ENCODE measurements around the gene CSNK1G3. TPM values are rescaled to one million over a fixed set of nuclear protein-coding genes. Genes with fewer than 3 reads are reported as not detected.

CSNK1G3 gene
- polyA plus RNA-seq, 1 donor: 18.1 TPM

DNA sequence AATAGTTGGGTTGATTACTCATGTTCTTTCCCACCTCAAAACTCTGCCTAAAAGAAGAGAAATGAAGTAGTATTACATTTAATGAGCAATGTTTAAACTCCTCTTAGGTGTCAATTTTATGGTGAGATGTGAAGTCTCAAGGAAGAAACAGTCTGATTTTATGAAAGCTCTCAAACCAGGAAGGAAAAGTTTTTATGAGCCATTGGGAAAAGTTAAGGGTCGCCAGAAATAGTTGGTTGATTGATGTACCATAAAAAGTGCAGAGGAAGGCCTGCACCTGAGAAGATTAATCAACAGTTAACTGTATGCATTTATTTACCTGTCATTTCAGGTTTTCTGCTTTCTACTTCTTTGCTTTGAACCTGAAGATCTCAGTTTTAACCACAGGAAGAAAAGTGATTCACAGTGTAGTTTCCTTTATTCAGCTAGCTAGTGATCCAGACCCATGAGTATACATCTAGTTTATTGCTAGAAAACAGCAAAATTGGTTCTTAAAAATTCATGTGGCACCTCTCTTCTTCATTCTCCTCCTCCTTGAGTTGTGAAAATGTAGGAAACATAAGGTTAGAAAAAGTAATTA is 133.1 kb downstream of the CSNK1G3 start:
- no peak for DNase-seq (ENCODE audit: low read depth)

DNA sequence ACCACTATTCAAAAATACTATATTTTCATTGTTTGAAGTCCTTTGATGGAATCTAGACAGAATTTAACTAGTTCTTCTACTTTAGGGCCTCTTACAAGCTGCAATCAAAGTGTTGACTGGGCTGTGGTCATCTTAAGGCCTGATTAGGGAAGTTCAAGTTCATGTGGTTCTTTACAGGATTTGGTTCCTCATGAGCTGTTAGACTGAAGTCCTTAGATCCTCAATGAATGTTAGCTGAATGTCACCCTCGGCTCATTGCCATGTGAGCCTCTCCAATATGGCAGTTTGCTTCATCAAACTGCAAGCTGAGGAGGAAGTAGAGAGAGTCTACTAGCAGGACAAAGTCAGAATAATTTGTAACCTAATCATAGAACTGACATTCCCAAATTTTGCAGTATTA is 135.1 kb downstream of the CSNK1G3 start:
- DNase-seq (ENCODE audit: low read depth): no peak

DNA sequence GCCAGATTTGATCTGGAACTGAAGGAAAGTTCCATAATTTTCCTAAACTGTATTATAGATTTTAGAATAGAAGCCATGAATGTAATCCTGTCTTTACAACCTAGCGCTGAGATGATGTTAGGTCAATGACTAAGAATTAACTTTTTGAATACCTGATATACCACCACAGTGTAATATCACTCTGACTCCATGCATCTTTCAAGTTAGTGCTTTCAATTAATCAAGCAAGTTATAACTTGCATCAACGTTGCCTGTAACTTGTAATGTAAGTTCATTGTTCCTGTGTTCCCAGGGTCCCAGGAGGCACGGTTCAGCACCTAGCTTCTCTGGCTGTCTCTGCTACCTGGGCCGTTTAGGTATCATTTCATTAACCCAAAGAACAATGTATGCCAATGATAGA is 139.3 kb downstream of the CSNK1G3 start:
- DNase-seq (ENCODE audit: low read depth): no peak

DNA sequence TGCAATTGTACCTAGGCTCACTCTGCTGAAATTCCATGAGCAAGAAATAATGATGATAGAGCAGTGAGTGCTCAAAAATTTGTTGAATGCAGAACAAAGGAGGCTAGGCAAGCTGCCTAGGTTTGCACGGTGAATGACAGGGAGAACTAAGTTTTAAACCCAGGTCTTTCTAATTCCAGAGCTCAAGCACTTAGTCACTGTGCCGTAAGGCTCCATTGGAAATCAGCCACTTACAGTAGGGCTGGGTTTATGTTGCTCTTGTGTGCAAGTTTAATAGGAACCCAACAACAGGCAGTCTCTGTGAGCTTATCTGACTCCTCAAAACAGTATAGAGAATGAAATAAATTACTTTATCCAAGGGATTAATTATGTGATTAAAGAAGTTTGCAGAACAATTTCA is 147.0 kb downstream of the CSNK1G3 start:
- no peak for DNase-seq (ENCODE audit: low read depth)

DNA sequence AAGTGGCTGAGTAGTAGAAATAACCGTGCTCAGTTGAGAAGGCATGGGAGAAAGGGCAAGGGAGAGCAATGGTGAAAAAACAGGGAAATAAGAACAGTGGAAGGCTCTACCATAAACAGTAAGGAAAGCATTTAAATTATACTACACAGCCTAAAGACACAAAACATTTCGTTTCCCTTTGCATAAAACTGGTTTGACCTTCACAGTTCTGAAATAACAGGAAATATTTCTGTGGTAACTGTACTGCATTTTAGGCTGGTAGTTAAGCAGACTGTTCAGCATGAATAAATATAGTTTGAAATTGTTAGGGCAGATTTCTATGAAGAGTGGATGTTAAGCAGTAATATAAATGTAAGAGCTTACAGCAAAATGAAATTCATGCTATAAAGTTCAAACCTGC is 147.5 kb downstream of the CSNK1G3 start:
- no peak for DNase-seq (ENCODE audit: low read depth)

DNA sequence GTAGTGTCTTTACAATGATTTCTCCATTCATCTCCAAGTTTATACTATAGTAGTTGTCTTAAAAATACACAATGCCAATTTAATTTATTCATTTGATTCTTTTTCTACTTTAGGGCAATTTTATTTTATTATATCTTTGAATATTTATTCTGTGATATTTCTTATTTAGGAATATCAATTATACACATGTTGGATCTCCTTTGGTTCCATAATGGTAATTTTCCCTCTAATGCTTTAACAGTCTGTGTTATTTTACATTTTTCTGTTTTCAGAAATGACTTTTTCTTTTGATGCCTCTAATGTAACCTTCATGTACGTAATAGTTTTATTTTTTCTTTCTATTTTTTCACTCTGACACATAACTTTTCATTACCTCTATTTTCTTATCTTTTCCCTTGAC is 153.0 kb downstream of the CSNK1G3 start:
- DNase-seq (ENCODE audit: low read depth): no peak

DNA sequence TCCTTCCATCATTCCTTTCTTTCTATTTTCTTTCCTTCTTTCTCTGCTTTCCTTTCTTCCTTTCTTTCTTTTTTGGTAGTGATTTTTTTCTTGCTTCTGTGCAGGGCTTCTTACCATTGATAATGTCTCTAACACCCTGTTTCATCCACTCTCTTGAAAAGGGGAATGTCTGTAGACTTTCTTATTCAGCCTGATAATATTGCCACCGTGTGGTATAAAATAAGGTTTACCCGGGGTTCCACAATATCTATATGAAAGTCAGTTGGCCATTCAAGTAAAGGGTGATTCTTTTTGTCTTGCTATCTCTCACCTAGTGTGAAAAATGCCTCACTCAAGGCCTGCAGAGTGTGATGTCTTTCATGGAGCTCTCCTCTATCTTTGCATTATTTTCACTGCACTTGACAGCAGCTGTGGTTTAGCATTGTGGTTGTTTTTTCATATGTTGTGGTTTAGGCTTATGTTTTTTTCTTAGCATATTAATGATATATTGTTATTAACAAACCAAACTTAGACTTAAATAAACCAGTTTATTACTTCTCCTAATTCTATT is 153.9 kb downstream of the CSNK1G3 start:
- no peak for DNase-seq (ENCODE audit: low read depth)

Other genes starting within 250 kb of the CSNK1G3 start
- gene CEP120, start 88.8 kb upstream of the CSNK1G3 start, polyA plus RNA-seq (ENCODE audit: insufficient read length): 10.7 TPM

Measured in forelimb muscle (tissue), 1 donor.